WTC11 (cell line): ENCODE data around the gene CNTN3.

Experiments used
- ESRRA ChIP-seq: sonication (generic); formaldehyde crosslinking; IDR thresholded peaks from 2 replicates; pipeline ENCODE4 v1.8.1; 2022; ENCODE audit warnings: mild to moderate bottlenecking, missing genetic modification reagents, borderline replicate concordance
- GRHL2 ChIP-seq: fragments of 250-450 bp; sonication (Bioruptor Pico); IDR thresholded peaks from 2 replicates; pipeline ENCODE4 v1.8.0; 2022; ENCODE audit warnings: mild to moderate bottlenecking, moderate library complexity; ENCODE audit not compliant: insufficient replicate concordance, severe bottlenecking
- HMGXB4 ChIP-seq: sonication (generic); formaldehyde crosslinking; IDR thresholded peaks from 2 replicates; pipeline ENCODE4 v1.8.1; 2023; ENCODE audit warnings: mild to moderate bottlenecking, moderate library complexity, missing genetic modification reagents
- ZNF232 ChIP-seq: sonication (generic); formaldehyde crosslinking; IDR thresholded peaks from 2 replicates; pipeline ENCODE4 v1.8.0; 2022; ENCODE audit warnings: mild to moderate bottlenecking, missing genetic modification reagents
- TF ChIP-seq, protein P1 (sequence below): fragments of 200-600 bp; IDR thresholded peaks from 2 replicates; pipeline ENCODE4 v1.8.0; 2022; ENCODE audit warnings: antibody characterized with exemption
- TF ChIP-seq, protein P2 (sequence below): sonication (generic); formaldehyde crosslinking; IDR thresholded peaks from 2 replicates; pipeline ENCODE4 v1.8.1; 2023; ENCODE audit warnings: mild to moderate bottlenecking, missing genetic modification reagents, moderate library complexity
- TF ChIP-seq, protein P3 (sequence below): sonication (generic); formaldehyde crosslinking; conservative IDR thresholded peaks from 2 replicates; pipeline ENCODE4 v1.8.1; 2023; ENCODE audit warnings: mild to moderate bottlenecking, low read depth, missing genetic modification reagents, moderate library complexity

GRCh38 chr3:74584782-74585181 lies 29.7 kb downstream of the CNTN3 start:
- TF ChIP-seq, protein P1, sequence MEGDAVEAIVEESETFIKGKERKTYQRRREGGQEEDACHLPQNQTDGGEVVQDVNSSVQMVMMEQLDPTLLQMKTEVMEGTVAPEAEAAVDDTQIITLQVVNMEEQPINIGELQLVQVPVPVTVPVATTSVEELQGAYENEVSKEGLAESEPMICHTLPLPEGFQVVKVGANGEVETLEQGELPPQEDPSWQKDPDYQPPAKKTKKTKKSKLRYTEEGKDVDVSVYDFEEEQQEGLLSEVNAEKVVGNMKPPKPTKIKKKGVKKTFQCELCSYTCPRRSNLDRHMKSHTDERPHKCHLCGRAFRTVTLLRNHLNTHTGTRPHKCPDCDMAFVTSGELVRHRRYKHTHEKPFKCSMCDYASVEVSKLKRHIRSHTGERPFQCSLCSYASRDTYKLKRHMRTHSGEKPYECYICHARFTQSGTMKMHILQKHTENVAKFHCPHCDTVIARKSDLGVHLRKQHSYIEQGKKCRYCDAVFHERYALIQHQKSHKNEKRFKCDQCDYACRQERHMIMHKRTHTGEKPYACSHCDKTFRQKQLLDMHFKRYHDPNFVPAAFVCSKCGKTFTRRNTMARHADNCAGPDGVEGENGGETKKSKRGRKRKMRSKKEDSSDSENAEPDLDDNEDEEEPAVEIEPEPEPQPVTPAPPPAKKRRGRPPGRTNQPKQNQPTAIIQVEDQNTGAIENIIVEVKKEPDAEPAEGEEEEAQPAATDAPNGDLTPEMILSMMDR, result no peak
- TF ChIP-seq, protein P2, sequence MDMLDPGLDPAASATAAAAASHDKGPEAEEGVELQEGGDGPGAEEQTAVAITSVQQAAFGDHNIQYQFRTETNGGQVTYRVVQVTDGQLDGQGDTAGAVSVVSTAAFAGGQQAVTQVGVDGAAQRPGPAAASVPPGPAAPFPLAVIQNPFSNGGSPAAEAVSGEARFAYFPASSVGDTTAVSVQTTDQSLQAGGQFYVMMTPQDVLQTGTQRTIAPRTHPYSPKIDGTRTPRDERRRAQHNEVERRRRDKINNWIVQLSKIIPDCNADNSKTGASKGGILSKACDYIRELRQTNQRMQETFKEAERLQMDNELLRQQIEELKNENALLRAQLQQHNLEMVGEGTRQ (CRISPR knock-in tag), result no peak
- TF ChIP-seq, protein P3, sequence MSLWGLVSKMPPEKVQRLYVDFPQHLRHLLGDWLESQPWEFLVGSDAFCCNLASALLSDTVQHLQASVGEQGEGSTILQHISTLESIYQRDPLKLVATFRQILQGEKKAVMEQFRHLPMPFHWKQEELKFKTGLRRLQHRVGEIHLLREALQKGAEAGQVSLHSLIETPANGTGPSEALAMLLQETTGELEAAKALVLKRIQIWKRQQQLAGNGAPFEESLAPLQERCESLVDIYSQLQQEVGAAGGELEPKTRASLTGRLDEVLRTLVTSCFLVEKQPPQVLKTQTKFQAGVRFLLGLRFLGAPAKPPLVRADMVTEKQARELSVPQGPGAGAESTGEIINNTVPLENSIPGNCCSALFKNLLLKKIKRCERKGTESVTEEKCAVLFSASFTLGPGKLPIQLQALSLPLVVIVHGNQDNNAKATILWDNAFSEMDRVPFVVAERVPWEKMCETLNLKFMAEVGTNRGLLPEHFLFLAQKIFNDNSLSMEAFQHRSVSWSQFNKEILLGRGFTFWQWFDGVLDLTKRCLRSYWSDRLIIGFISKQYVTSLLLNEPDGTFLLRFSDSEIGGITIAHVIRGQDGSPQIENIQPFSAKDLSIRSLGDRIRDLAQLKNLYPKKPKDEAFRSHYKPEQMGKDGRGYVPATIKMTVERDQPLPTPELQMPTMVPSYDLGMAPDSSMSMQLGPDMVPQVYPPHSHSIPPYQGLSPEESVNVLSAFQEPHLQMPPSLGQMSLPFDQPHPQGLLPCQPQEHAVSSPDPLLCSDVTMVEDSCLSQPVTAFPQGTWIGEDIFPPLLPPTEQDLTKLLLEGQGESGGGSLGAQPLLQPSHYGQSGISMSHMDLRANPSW, result no peak
- TF ChIP-seq GRHL2 (CRISPR knock-in tag) (no peak), ESRRA (CRISPR knock-in tag) (no peak), ZNF232 (CRISPR knock-in tag) (no peak), HMGXB4 (CRISPR knock-in tag) (no peak)
